Measurements from ENCODE around the gene ADTRP. TPM values are rescaled to one million over a fixed set of nuclear protein-coding genes. Genes with fewer than 3 reads are reported as not detected.

Gene ADTRP
- total RNA-seq, 1 experiment from 2014 or later, result not detected

- Histone ChIP-seq H3K4me3 (no peak overlapping the region), H3K9me3 (replicated peaks) (no peaks in the 10 kb centered on the region), H3K27ac (no peak overlapping the region), H3K27me3 (no peaks in the 10 kb centered on the region), H3K36me3 (no peaks in the 10 kb centered on the region), H3K4me1 (no peaks in the 10 kb centered on the region)
- no peak for DNase-seq
These were observed 103.0 kb downstream of the ADTRP start for GRCh38 chr6:11675601-11676000.

- DNase-seq, result no peak
- H3K36me3 ChIP-seq, result no peaks in the 10 kb centered on the region
- H3K27me3 ChIP-seq, result no peaks in the 10 kb centered on the region
- no peaks in the 10 kb centered on the region for H3K9me3 ChIP-seq (replicated peaks)
- H3K27ac ChIP-seq, result no peak overlapping the region
- H3K4me1 ChIP-seq, result no peaks in the 10 kb centered on the region
- no peak overlapping the region for H3K4me3 ChIP-seq
These were observed 105.9 kb downstream of the ADTRP start for GRCh38 chr6:11672669-11673068.

GRCh38 chr6:11672256-11672655 is 106.3 kb downstream of the ADTRP start:
- no peaks in the 10 kb centered on the region for H3K4me1 ChIP-seq
- H3K27me3 ChIP-seq, result no peaks in the 10 kb centered on the region
- no peak for DNase-seq
- no peak overlapping the region for H3K4me3 ChIP-seq
- H3K27ac ChIP-seq, result no peak overlapping the region
- H3K9me3 ChIP-seq (replicated peaks), result no peaks in the 10 kb centered on the region
- H3K36me3 ChIP-seq, result no peaks in the 10 kb centered on the region

- no peaks in the 10 kb centered on the region for H3K4me1 ChIP-seq
- DNase-seq, result no peak
- H3K27me3 ChIP-seq, result no peaks in the 10 kb centered on the region
- no peak overlapping the region for H3K27ac ChIP-seq
- no peak overlapping the region for H3K4me3 ChIP-seq
- no peaks in the 10 kb centered on the region for H3K9me3 ChIP-seq (replicated peaks)
- H3K36me3 ChIP-seq, result no peaks in the 10 kb centered on the region
These were observed 108.9 kb downstream of the ADTRP start for GRCh38 chr6:11669696-11670095.

- no peak for DNase-seq
- Histone ChIP-seq H3K27ac (no peak overlapping the region), H3K4me3 (no peak overlapping the region), H3K4me1 (no peaks in the 10 kb centered on the region), H3K9me3 (replicated peaks) (no peaks in the 10 kb centered on the region), H3K36me3 (no peaks in the 10 kb centered on the region), H3K27me3 (no peaks in the 10 kb centered on the region)
These were observed 110.1 kb downstream of the ADTRP start for GRCh38 chr6:11668455-11668854.

GRCh38 chr6:11667876-11668275 is 110.7 kb downstream of the ADTRP start:
- DNase-seq, result no peak

GRCh38 chr6:11665604-11666326 is 112.8 kb downstream of the ADTRP start:
- Histone ChIP-seq H3K9me3 (replicated peaks) (no peaks in the 10 kb centered on the region), H3K36me3 (no peaks in the 10 kb centered on the region), H3K27ac (no peak overlapping the region), H3K4me3 (no peak overlapping the region), H3K27me3 (no peaks in the 10 kb centered on the region), H3K4me1 (no peaks in the 10 kb centered on the region)
- no peak for DNase-seq

More at GRCh38 chr6:11667876-11668275, 110.7 kb downstream of the ADTRP start:
- H3K4me1 ChIP-seq, result no peaks in the 10 kb centered on the region
- no peaks in the 10 kb centered on the region for H3K9me3 ChIP-seq (replicated peaks)
- H3K27ac ChIP-seq, result no peak overlapping the region
- no peaks in the 10 kb centered on the region for H3K36me3 ChIP-seq
- no peaks in the 10 kb centered on the region for H3K27me3 ChIP-seq
- no peak overlapping the region for H3K4me3 ChIP-seq

Other genes with a start within 250 kb of the ADTRP start
- gene TMEM170B, start 241.1 kb downstream of the ADTRP start, total RNA-seq (2014; rRNA removed; shearing (Covaris generic)), result 1.0 and 1.5 TPM in 2 replicates
- 8.8 and 11.1 TPM in 2 replicates for gene HIVEP1, start 233.5 kb upstream of the ADTRP start, total RNA-seq (2014; rRNA removed; shearing (Covaris generic))